GM23338 (cell line): ENCODE measurements around the gene PTBP3. TPM values are rescaled to one million over a fixed set of nuclear protein-coding genes. Genes with fewer than 3 reads are reported as not detected.

Source experiments
- ATAC-seq: fragments of 200-7000 bp; cut with Tn5 transposase; 3 replicates; pipeline ENCODE4 v1.9.1; 2020
- DNase-seq: peaks from one replicate; pipeline ENCODE4 v3.0.0-alpha.2; 2015; ENCODE audit warnings: low spot score
- H2AFZ ChIP-seq: fragments of 200-600 bp; sonication (generic); 2 replicates; pipeline ENCODE4 v1.8.0; 2016; ENCODE audit warnings: antibody characterized with exemption, mild to moderate bottlenecking, moderate library complexity
- H3F3A ChIP-seq: fragments of 200-600 bp; sonication (generic); replicated peaks from 2 replicates; pipeline ENCODE4 v1.8.0; 2017; ENCODE audit warnings: antibody characterized with exemption, mixed run types, low read depth
- H3K27ac ChIP-seq: fragments of 200-600 bp; sonication (generic); 2 replicates; pipeline ENCODE4 v1.6.1; 2016; ENCODE audit warnings: low read depth
- H3K27me3 ChIP-seq: fragments of 200-600 bp; sonication (generic); 2 replicates; pipeline ENCODE4 v1.8.0; 2016; ENCODE audit warnings: mild to moderate bottlenecking, mixed run types, moderate library complexity; ENCODE audit not compliant: insufficient read depth
- H3K36me3 ChIP-seq: fragments of 200-600 bp; sonication (generic); 2 replicates; pipeline ENCODE4 v1.8.0; 2016; ENCODE audit warnings: mild to moderate bottlenecking; ENCODE audit not compliant: insufficient read depth
- H3K4me1 ChIP-seq: fragments of 200-600 bp; sonication (generic); 2 replicates; pipeline ENCODE4 v1.8.0; 2016; ENCODE audit warnings: mild to moderate bottlenecking, moderate library complexity; ENCODE audit not compliant: insufficient read depth
- H3K4me2 ChIP-seq: fragments of 200-600 bp; sonication (generic); 2 replicates; pipeline ENCODE4 v1.7.1; 2017; ENCODE audit warnings: mixed run types
- H3K4me3 ChIP-seq: fragments of 200-600 bp; sonication (generic); 2 replicates; pipeline ENCODE4 v1.6.1; 2016; ENCODE audit warnings: mixed run types
- H3K79me2 ChIP-seq: fragments of 200-600 bp; sonication (generic); replicated peaks from 2 replicates; pipeline ENCODE4 v1.8.0; 2017; ENCODE audit warnings: mild to moderate bottlenecking; ENCODE audit not compliant: insufficient read depth
- H3K9me2 ChIP-seq: fragments of 200-600 bp; sonication (generic); 2 replicates; pipeline ENCODE4 v1.8.0; 2017; ENCODE audit not compliant: insufficient read depth
- H4K20me1 ChIP-seq: fragments of 200-600 bp; sonication (generic); replicated peaks from 2 replicates; pipeline ENCODE4 v1.8.0; 2017; ENCODE audit warnings: mild to moderate bottlenecking; ENCODE audit not compliant: insufficient read depth
- H3K27ac Mint-ChIP-seq: 2 replicates; pipeline ENCODE4 v1.8.0; 2020; ENCODE audit warnings: inconsistent platforms, mild to moderate bottlenecking, moderate library complexity, mixed read lengths
- H3K27me3 Mint-ChIP-seq: 3 replicates; pipeline ENCODE4 v1.8.0; 2022; ENCODE audit warnings: low read depth, mild to moderate bottlenecking, moderate library complexity, mixed read lengths, inconsistent platforms; ENCODE audit not compliant: insufficient read depth, poor library complexity
- H3K36me3 Mint-ChIP-seq: 3 replicates; pipeline ENCODE4 v1.8.0; 2021; ENCODE audit warnings: low read depth, mild to moderate bottlenecking, inconsistent platforms, moderate library complexity, mixed read lengths
- H3K4me1 Mint-ChIP-seq: 3 replicates; pipeline ENCODE4 v1.8.0; 2020; ENCODE audit warnings: mild to moderate bottlenecking, inconsistent platforms, mixed read lengths
- H3K4me3 Mint-ChIP-seq: 3 replicates; pipeline ENCODE4 v1.8.0; 2021; ENCODE audit warnings: moderate library complexity, mild to moderate bottlenecking, inconsistent platforms, mixed read lengths
- H3K9me3 Mint-ChIP-seq: 3 replicates; pipeline ENCODE4 v1.8.0; 2020; ENCODE audit warnings: moderate library complexity, mild to moderate bottlenecking, inconsistent platforms, mixed read lengths
- EZH2phosphoT487 ChIP-seq: fragments of 200-600 bp; sonication (generic); IDR thresholded peaks from one replicate; pipeline ENCODE4 v1.8.1; 2018; ENCODE audit warnings: antibody characterized with exemption; ENCODE audit not compliant: unreplicated experiment
- JUNB ChIP-seq: IDR thresholded peaks from one replicate; pipeline ENCODE4 v1.6.1; 2016; ENCODE audit warnings: antibody characterized with exemption; ENCODE audit not compliant: unreplicated experiment
- NANOG ChIP-seq: IDR thresholded peaks from 2 replicates; pipeline ENCODE4 v1.6.1; 2016; ENCODE audit warnings: antibody characterized with exemption, borderline replicate concordance
- STAT1 ChIP-seq: IDR thresholded peaks from one replicate; pipeline ENCODE4 v1.6.1; 2016; ENCODE audit warnings: antibody characterized with exemption; ENCODE audit not compliant: unreplicated experiment
- ZNF462 ChIP-seq: fragments of 250-450 bp; sonication (Bioruptor Pico); IDR thresholded peaks from 2 replicates; pipeline ENCODE4 v1.5.0; 2020; ENCODE audit warnings: mild to moderate bottlenecking, moderate library complexity
- polyA plus RNA-seq: library from polyadenylated mRNA; unstranded; fragments of >200 nt; fragmentation: Nextera tagmentation; extraction: Ambion mirVana; gene quantifications from 2 replicates; pipeline ENCODE4 v1.2.1, GENCODE V29; 2016
- total RNA-seq: library from RNA; depleted of rRNA; stranded (reverse); fragments of >200 nt; shearing (Covaris generic); gene quantifications from 2 replicates; pipeline ENCODE4 v1.2.3, GENCODE V29; 2014
- TF ChIP-seq, protein P1 (sequence below): IDR thresholded peaks from 2 replicates; pipeline ENCODE4 v1.6.1; 2016; ENCODE audit warnings: antibody characterized with exemption
- TF ChIP-seq, protein P2 (sequence below): IDR thresholded peaks from one replicate; pipeline ENCODE4 v1.6.1; 2018; ENCODE audit warnings: antibody characterized with exemption; ENCODE audit not compliant: unreplicated experiment

PTBP3 gene
- total and polyA plus RNA-seq, 2 experiments from 2014 or later, result 20.0 to 92.9 TPM

DNA sequence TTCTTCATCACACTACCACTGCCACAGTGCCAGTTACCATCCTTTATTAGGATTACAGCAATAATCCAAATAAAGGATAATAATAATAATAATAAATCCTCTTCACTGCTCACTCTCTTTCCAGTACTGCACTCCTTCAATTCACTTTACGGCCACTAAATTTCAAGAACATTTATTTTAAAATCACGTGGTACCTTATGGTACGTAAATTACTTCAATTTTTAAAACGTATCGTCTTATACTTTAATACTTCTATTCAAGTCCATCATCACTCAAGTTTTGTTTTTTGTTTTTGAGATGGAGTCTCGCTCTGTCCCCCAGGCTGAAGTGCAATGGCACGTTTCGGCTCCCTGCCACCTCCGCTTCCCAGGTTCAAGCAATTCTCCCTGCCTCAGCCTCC, 36.5 kb downstream of the PTBP3 start:
- ATAC-seq, result no peak
- peaks cover 16% of the 10 kb centered on the region; the same call in 2 of the 3 replicates for H3K4me1 Mint-ChIP-seq
- no peak overlapping the region for H3K4me3 Mint-ChIP-seq
- H3K27me3 Mint-ChIP-seq, result peaks cover 2% of the 10 kb centered on the region
- Histone ChIP-seq H3K27ac (no peak overlapping the region), H3K4me2 (no peak overlapping the region), H3K4me3 (no peak overlapping the region), H3K9me2 (no peaks in the 10 kb centered on the region), H3K79me2 (peaks cover 82% of the 10 kb centered on the region), H3K27me3 (no peaks in the 10 kb centered on the region), H3K4me1 (no peaks in the 10 kb centered on the region), H2AFZ (no peak overlapping the region), H4K20me1 (peaks cover 9% of the 10 kb centered on the region), H3F3A (no peaks in the 10 kb centered on the region), H3K36me3 (no peaks in the 10 kb centered on the region)
- no peak for DNase-seq
- TF ChIP-seq EZH2phosphoT487 (no peak), STAT1 (no peak), ZNF462 (CRISPR knock-in tag) (no peak), JUNB (no peak), NANOG (no peak)
- TF ChIP-seq, protein P1, sequence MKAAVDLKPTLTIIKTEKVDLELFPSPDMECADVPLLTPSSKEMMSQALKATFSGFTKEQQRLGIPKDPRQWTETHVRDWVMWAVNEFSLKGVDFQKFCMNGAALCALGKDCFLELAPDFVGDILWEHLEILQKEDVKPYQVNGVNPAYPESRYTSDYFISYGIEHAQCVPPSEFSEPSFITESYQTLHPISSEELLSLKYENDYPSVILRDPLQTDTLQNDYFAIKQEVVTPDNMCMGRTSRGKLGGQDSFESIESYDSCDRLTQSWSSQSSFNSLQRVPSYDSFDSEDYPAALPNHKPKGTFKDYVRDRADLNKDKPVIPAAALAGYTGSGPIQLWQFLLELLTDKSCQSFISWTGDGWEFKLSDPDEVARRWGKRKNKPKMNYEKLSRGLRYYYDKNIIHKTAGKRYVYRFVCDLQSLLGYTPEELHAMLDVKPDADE, result no peak
- TF ChIP-seq, protein P2, sequence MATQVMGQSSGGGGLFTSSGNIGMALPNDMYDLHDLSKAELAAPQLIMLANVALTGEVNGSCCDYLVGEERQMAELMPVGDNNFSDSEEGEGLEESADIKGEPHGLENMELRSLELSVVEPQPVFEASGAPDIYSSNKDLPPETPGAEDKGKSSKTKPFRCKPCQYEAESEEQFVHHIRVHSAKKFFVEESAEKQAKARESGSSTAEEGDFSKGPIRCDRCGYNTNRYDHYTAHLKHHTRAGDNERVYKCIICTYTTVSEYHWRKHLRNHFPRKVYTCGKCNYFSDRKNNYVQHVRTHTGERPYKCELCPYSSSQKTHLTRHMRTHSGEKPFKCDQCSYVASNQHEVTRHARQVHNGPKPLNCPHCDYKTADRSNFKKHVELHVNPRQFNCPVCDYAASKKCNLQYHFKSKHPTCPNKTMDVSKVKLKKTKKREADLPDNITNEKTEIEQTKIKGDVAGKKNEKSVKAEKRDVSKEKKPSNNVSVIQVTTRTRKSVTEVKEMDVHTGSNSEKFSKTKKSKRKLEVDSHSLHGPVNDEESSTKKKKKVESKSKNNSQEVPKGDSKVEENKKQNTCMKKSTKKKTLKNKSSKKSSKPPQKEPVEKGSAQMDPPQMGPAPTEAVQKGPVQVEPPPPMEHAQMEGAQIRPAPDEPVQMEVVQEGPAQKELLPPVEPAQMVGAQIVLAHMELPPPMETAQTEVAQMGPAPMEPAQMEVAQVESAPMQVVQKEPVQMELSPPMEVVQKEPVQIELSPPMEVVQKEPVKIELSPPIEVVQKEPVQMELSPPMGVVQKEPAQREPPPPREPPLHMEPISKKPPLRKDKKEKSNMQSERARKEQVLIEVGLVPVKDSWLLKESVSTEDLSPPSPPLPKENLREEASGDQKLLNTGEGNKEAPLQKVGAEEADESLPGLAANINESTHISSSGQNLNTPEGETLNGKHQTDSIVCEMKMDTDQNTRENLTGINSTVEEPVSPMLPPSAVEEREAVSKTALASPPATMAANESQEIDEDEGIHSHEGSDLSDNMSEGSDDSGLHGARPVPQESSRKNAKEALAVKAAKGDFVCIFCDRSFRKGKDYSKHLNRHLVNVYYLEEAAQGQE, result no peak
- H3K27ac Mint-ChIP-seq, result no peak overlapping the region
- H3K36me3 Mint-ChIP-seq, result no peaks in the 10 kb centered on the region
- no peaks in the 10 kb centered on the region for H3K9me3 Mint-ChIP-seq
